K562 (cell line): Measurements from ENCODE around the gene NPAS2. TPM values are rescaled to one million over a fixed set of nuclear protein-coding genes. Genes with fewer than 3 reads are reported as not detected.

Experiments used
- CREB1 ChIP-seq, 2 experiments: sonication (generic) in 1 of 2; formaldehyde crosslinking in 1 of 2; IDR thresholded peaks; 2 replicates each; pipeline versions ENCODE4 v1.6.1 to v1.8.0; 2012 to 2022; ENCODE audit warnings: inconsistent platforms in 1 of 2, mild to moderate bottlenecking in 1 of 2, missing genetic modification reagents in 1 of 2, moderate library complexity in 1 of 2
- NCOA4 ChIP-seq: fragments of 450-650 bp; IDR thresholded peaks from 2 replicates; pipeline ENCODE4 v1.6.1; 2018; ENCODE audit warnings: mild to moderate bottlenecking; ENCODE audit not compliant: partially characterized antibody
- SIRT6 ChIP-seq: IDR thresholded peaks from one replicate; pipeline ENCODE4 v1.6.1; 2012; ENCODE audit warnings: low read depth, mild to moderate bottlenecking, control low read depth, inconsistent platforms, low read length, moderate library complexity
- SMAD3 ChIP-seq: fragments of 450-650 bp; formaldehyde crosslinking; conservative IDR thresholded peaks from 2 replicates; pipeline ENCODE4 v1.4.0; 2020; ENCODE audit warnings: mild to moderate bottlenecking
- YBX1 ChIP-seq: fragments of 450-650 bp; IDR thresholded peaks from 2 replicates; pipeline ENCODE4 v1.7.1; 2016; ENCODE audit warnings: mild to moderate bottlenecking
- ZNF830 ChIP-seq: fragments of 250-450 bp; sonication (Bioruptor Pico); IDR thresholded peaks from 2 replicates; pipeline ENCODE4 v1.5.0; 2021; ENCODE audit warnings: mild to moderate bottlenecking
- polyA plus RNA-seq, 8 experiments: library from polyadenylated mRNA; depleted of rRNA in 4 of 8; stranded (reverse) in 5 of 8; unstranded in 3 of 8; fragments of >200 nt; fragmentation: Nextera tagmentation in 2 of 8; fragmentation: Illumina TruSeq in 1 of 8; extraction: Ambion mirVana in 2 of 8; extraction: Trizol in 1 of 8; gene quantifications; 2 replicates each; pipeline versions ENCODE4 v1.2.1 to v1.2.3, GENCODE V29; 2011 to 2014; ENCODE audit warnings: inconsistent platforms in 1 of 8, missing spikeins in 1 of 8
- total RNA-seq, 7 experiments: library from RNA; depleted of rRNA in 6 of 7; stranded (reverse); fragments of >200 nt in 6 of 7; fragmentation: Illumina TruSeq in 2 of 7; extraction: Trizol in 2 of 7; gene quantifications; 2 replicates each; pipeline versions ENCODE4 v1.2.1 to v1.2.3, GENCODE V29; 2011 to 2021; ENCODE audit warnings: low replicate concordance in 1 of 7
- TF ChIP-seq, protein P1 (sequence below): fragments of 250-450 bp; sonication (Bioruptor Pico); IDR thresholded peaks from 2 replicates; pipeline ENCODE4 v1.5.0; 2021; ENCODE audit warnings: mild to moderate bottlenecking, moderate library complexity

Gene NPAS2
- total and polyA plus RNA-seq, 9 of the 15 experiments (the other 6 are each of a cell fraction or from before 2014, with no cell fraction given): 0.06 to 0.29 (median 0.07) TPM; not detected in 5

DNA sequence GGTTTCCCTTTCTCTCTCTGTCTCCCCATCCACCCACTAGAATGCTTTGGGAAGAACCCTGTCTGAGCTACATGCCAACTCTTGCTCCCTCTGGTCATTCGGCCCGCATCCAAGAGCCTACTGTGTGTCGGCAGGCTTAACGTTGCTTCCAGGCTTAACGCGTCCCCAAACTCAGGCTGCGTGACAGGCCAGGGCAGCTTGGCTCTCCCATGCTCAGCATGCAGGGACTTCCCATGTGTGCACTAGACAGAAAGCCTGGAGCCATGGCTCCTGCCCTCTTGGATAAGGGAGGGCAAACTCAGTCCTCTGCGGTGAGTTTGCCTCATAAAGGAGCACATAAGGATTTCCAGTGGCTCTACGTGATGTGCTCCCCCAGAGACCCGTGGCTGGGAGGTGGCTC lies 225.4 kb downstream of the NPAS2 start (continued):
- TF ChIP-seq SIRT6 (no peak), SMAD3 (no peak), YBX1 (no peak), NCOA4 (no peak), ZNF830 (CRISPR knock-in tag) (no peak), CREB1 (IDR thresholded peaks at IDR 0.05) (no peak), CREB1 (CRISPR knock-in tag; IDR thresholded peaks at IDR 0.05) (no peak)
- TF ChIP-seq, protein P1, sequence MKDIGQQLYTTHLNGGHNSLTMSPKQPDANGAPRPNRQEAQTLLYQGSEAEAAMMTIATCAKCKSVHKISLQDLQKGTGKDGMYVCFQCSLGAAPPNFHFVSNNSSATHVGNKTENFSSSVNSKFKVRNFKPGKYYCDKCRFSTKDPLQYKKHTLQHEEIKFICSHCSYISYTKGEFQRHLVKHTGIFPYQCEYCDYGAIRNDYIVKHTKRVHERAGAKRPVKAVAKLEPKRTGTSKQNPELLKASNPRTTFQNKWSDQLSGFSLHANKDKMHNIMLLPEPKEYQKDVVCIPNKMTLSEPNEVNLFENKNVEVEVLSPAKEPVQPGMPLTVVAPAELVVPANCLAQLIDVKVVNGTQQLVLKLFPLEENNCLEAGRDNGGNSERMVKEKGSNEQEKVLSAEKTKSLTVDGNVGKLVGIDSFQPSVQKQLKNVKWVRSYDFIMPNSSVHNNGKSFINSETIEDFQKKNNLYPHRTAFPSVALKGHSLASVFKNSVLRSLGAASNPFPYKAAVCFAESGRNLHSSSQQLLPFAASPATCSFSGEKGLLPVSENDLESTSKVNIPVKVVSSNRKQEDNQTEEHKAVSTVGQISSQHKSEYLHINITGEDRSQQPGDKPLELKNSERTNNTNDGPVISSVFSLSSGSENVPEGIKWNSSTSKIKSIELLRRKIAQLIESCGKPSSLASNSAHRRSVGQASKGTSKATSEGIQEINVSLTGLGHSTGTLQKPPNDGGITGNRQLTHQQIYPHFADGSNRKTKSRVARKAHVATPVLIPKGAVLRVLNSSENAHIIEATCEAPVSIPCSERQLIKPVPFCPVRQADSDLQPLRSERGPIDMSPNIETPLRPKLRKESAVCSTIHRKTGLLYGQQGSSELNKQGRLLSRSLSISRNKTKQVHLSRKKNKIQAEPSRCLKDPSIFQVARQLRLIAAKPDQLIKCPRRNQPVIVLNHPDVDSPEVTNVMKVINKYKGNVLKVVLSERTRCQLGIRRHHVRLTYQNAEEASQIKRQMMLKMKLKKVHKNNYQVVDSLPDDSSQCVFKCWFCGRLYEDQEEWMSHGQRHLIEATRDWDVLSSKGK (CRISPR knock-in tag): no peak

Other genes with a start within 250 kb of the NPAS2 start
- 1,176 and 1,715 TPM in 2 replicates for gene RPL31, start 182.2 kb downstream of the NPAS2 start, total RNA-seq (2014; rRNA removed)
- 3,190 and 3,481 TPM in 2 replicates for gene RPL31, start 182.2 kb downstream of the NPAS2 start, total RNA-seq (2014; rRNA removed; fragmentation: Illumina TruSeq; extraction: Trizol)
- gene RPL31, start 182.2 kb downstream of the NPAS2 start, total RNA-seq (2015; rRNA removed; fragmentation: Illumina TruSeq; extraction: Trizol): 1,637 and 1,659 TPM in 2 replicates
- gene RPL31, start 182.2 kb downstream of the NPAS2 start, total RNA-seq (2021): 1,478 and 1,507 TPM in 2 replicates
- 2,782 and 3,117 TPM in 2 replicates for gene RPL31, start 182.2 kb downstream of the NPAS2 start, polyA plus RNA-seq (2011; rRNA removed)
- gene RPL31, start 182.2 kb downstream of the NPAS2 start, polyA plus RNA-seq (2014; fragmentation: Illumina TruSeq; extraction: Trizol): 1,578 and 1,802 TPM in 2 replicates
- 1,000 to 10,000 TPM; 3,112 to 6,037 TPM for gene RPL31, start 182.2 kb downstream of the NPAS2 start, polyA plus RNA-seq (2014; fragmentation: Nextera tagmentation; extraction: Ambion mirVana)
- gene RPL31, start 182.2 kb downstream of the NPAS2 start, polyA plus RNA-seq (2014; rRNA removed): 2,526 and 2,997 TPM in 2 replicates